ENCODE measurements around the gene SGSH. TPM values are rescaled to one million over a fixed set of nuclear protein-coding genes. Genes with fewer than 3 reads are reported as not detected.

The SGSH gene
- total RNA-seq, 1 experiment from 2014 or later: 19.8 TPM

DNA sequence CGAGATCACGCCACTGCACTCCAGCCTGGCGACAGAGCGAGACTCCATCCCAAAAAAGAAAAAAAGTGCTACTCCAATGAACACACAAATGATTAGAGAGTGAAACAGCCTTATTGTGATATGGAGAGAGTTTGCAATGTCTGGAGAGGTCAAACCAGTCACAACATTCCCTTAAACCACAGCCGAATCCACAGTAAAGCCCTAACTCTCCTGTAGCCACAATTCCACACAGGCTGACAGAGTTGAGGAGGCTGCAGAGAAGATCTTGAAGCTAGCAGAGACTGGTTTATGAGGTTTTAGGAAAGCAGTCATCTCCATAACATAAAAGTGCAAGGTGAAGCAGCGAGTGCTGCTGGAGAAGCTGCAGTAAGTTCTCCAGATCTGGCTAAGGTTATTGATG, 47.3 kb upstream of the SGSH start:
- H4K91ac ChIP-seq (ENCODE audit: insufficient read length, low read depth, low read length): no peak overlapping the region
- H3K4me2 ChIP-seq (ENCODE audit: insufficient read depth, insufficient read length, low read length): no peak overlapping the region
- H3K27me3 Mint-ChIP-seq (ENCODE audit: low read depth): no peaks in the 10 kb centered on the region
- H3K9me3 Mint-ChIP-seq: peaks cover 0 to 2% of the 10 kb centered on the region in 2 experiments; a peak in 2 of 5 replicates
- H3K4me1 Mint-ChIP-seq: peaks cover 12 to 20% of the 10 kb centered on the region in 2 experiments
- WGBS (ENCODE audit: extremely low coverage, insufficient read length, low lambda C conversion rate): no CpG with 5 or more reads among the region's 6 CpGs
- no peaks in the 10 kb centered on the region for H3K23me2 ChIP-seq (ENCODE audit: insufficient read length, low read depth, low read length, poor library complexity, severe bottlenecking)
- no peak overlapping the region; a peak in 1 of 7 replicates for H3K27ac Mint-ChIP-seq
- H3K4me1 ChIP-seq (ENCODE audit: insufficient read depth, low read length): peaks cover 16% of the 10 kb centered on the region; the same call in 1 of the 2 replicates
- no peak overlapping the region for H3K4me3 Mint-ChIP-seq
- H2AK5ac ChIP-seq (ENCODE audit: insufficient read length, low read length): no peak overlapping the region
- no peaks in the 10 kb centered on the region for H3K27me3 ChIP-seq (ENCODE audit: insufficient read depth, low read length)
- H2AFZ ChIP-seq (ENCODE audit: low read length): no peak overlapping the region
- DNase-seq: no peak
- H3K23ac ChIP-seq (ENCODE audit: insufficient read length, low read depth, low read length): no peak overlapping the region
- H3K79me2 ChIP-seq (ENCODE audit: insufficient read depth, low read length): no peaks in the 10 kb centered on the region
- no peak overlapping the region for H4K8ac ChIP-seq (replicated peaks; ENCODE audit: insufficient read length, low read depth, low read length)
- no peaks in the 10 kb centered on the region for H4K20me1 ChIP-seq (ENCODE audit: control insufficient read depth, insufficient read depth, insufficient read length)
- H3K56ac ChIP-seq (ENCODE audit: insufficient read length, low read depth, low read length): no peak overlapping the region
- H3K4ac ChIP-seq (ENCODE audit: low read depth, low read length): no peak overlapping the region
- no peak overlapping the region for H3K9ac ChIP-seq (ENCODE audit: extremely low read depth, insufficient read length, low read length)
- no peaks in the 10 kb centered on the region for H3K79me1 ChIP-seq (ENCODE audit: insufficient read depth, low read depth, low read length, poor library complexity, severe bottlenecking)
- H3K27ac ChIP-seq (ENCODE audit: insufficient read length, low read depth, low read length): no peak overlapping the region
- no peak overlapping the region for H4K5ac ChIP-seq (ENCODE audit: insufficient read length, low read depth, low read length)
- TF ChIP-seq, protein P1, sequence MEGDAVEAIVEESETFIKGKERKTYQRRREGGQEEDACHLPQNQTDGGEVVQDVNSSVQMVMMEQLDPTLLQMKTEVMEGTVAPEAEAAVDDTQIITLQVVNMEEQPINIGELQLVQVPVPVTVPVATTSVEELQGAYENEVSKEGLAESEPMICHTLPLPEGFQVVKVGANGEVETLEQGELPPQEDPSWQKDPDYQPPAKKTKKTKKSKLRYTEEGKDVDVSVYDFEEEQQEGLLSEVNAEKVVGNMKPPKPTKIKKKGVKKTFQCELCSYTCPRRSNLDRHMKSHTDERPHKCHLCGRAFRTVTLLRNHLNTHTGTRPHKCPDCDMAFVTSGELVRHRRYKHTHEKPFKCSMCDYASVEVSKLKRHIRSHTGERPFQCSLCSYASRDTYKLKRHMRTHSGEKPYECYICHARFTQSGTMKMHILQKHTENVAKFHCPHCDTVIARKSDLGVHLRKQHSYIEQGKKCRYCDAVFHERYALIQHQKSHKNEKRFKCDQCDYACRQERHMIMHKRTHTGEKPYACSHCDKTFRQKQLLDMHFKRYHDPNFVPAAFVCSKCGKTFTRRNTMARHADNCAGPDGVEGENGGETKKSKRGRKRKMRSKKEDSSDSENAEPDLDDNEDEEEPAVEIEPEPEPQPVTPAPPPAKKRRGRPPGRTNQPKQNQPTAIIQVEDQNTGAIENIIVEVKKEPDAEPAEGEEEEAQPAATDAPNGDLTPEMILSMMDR (conservative IDR thresholded peaks at IDR 0.05): no peak
- no peak overlapping the region for H3K14ac ChIP-seq (ENCODE audit: insufficient read depth, low read length)
- no peaks in the 10 kb centered on the region for H3K9me3 ChIP-seq (ENCODE audit: control insufficient read depth, low read depth, low read length)
- H2BK20ac ChIP-seq (ENCODE audit: low read depth, low read length, poor library complexity, severe bottlenecking): no peak overlapping the region
- peaks cover 17 to 27% (median 20%) of the 10 kb centered on the region in 3 experiments for H3K36me3 Mint-ChIP-seq (ENCODE audit: insufficient read depth in 1 of 3, low read depth in 3 of 3)
- no peak overlapping the region for H3T11ph ChIP-seq (ENCODE audit: low read length)
- H2BK15ac ChIP-seq (ENCODE audit: low read depth, low read length): no peak overlapping the region
- H2BK12ac ChIP-seq (ENCODE audit: insufficient read length, low read depth, low read length): no peak overlapping the region
- H2BK120ac ChIP-seq (ENCODE audit: low read depth, low read length, poor library complexity, severe bottlenecking): no peak overlapping the region
- no peak overlapping the region for H3K18ac ChIP-seq (ENCODE audit: insufficient read length, low read depth, low read length)
- no peak overlapping the region for H2BK5ac ChIP-seq (ENCODE audit: insufficient read length, low read length)
